Right renal cortex interstitium (tissue), 3 donors: ENCODE measurements around the gene GTF2B. TPM values are rescaled to one million over a fixed set of nuclear protein-coding genes. Genes with fewer than 3 reads are reported as not detected.
A peak's percentile ranks its signal among the peaks of the same experiment; 100 is the strongest.
"Not testable (repeated sequence)": the region's sequence is repeated elsewhere in the genome, so short reads cannot be mapped to it uniquely, and the experiment has no call there.

Experiments used
- DNase-seq, 3 donors: peaks; one replicate each; pipeline ENCODE4 v3.0.0-alpha.2; 2013; ENCODE audit warnings: low read depth in 3 of 3, low spot score in 2 of 3
- polyA plus RNA-seq, 3 donors: library from polyadenylated mRNA; unstranded; fragments of 120-200 nt; gene quantifications; one replicate each; pipeline ENCODE4 v1.2.1, GENCODE V29; 2013; ENCODE audit not compliant: insufficient read length in 3 of 3

The GTF2B gene
- polyA plus RNA-seq, 3 donors: 49.4 to 55.4 (median 53.7) TPM

GRCh38 chr1:88888750-88889149 is 2.6 kb downstream of the GTF2B start:
- DNase-seq: no peak

- DNase-seq: no peak
Observed at GRCh38 chr1:88885933-88886332, 5.4 kb downstream of the GTF2B start.

GRCh38 chr1:88883156-88883555 is 8.2 kb downstream of the GTF2B start:
- no peak for DNase-seq

GRCh38 chr1:88880717-88881116 is 10.7 kb downstream of the GTF2B start:
- DNase-seq: not testable (repeated sequence)

GRCh38 chr1:88878731-88879130 is 12.6 kb downstream of the GTF2B start:
- no peak for DNase-seq

GRCh38 chr1:88877911-88878310 is 13.5 kb downstream of the GTF2B start:
- DNase-seq: no peak

GRCh38 chr1:88877382-88877825 is 14.0 kb downstream of the GTF2B start:
- DNase-seq: no peak

- DNase-seq: no peak
Observed at GRCh38 chr1:88876573-88877365, 14.6 kb downstream of the GTF2B start.

- no peak for DNase-seq
Observed at GRCh38 chr1:88875595-88875994, 15.8 kb downstream of the GTF2B start.

GRCh38 chr1:88873737-88874349 is 17.5 kb downstream of the GTF2B start:
- DNase-seq: no peak

GRCh38 chr1:88869644-88870043 is 21.7 kb downstream of the GTF2B start:
- not testable (repeated sequence) for DNase-seq

- DNase-seq: no peak
Observed at GRCh38 chr1:88867743-88868521, 23.4 kb downstream of the GTF2B start.

- DNase-seq: no peak
Observed at GRCh38 chr1:88851303-88852063, 39.9 kb downstream of the GTF2B start.

GRCh38 chr1:88847643-88848042 is 43.7 kb downstream of the GTF2B start:
- DNase-seq: no peak

GRCh38 chr1:88825721-88826120 is 65.6 kb downstream of the GTF2B start:
- no peak for DNase-seq

GRCh38 chr1:88819642-88820041 is 71.7 kb downstream of the GTF2B start:
- not testable (repeated sequence) for DNase-seq

GRCh38 chr1:88813471-88813870 is 77.9 kb downstream of the GTF2B start:
- DNase-seq: peak in 1 of 3 donors; percentile 2

- DNase-seq: no peak
Observed at GRCh38 chr1:88812366-88812765, 79.0 kb downstream of the GTF2B start.

- no peak for DNase-seq
Observed at GRCh38 chr1:88803444-88803843, 87.9 kb downstream of the GTF2B start.

GRCh38 chr1:88802950-88803349 is 88.4 kb downstream of the GTF2B start:
- DNase-seq: no peak
